Prostate gland (tissue), 2 donors: ENCODE results near the gene TARS3.

Experiments
- POLR2A ChIP-seq: fragments of 450-650 bp; IDR thresholded peaks from one replicate; pipeline ENCODE4 v1.6.1; 2016; ENCODE audit warnings: antibody characterized with exemption, mild to moderate bottlenecking
- TF ChIP-seq, protein P1 (sequence below), 4 experiments: fragments of 200-600 bp in 2 of 4; fragments of 450-650 bp in 2 of 4; sonication (generic) in 2 of 4; IDR thresholded peaks; 1 replicate in 3 of 4; 2 replicates in 1 of 4; pipeline ENCODE4 v1.5.1; 2016 to 2019; ENCODE audit warnings: antibody characterized with exemption in 4 of 4, mild to moderate bottlenecking in 2 of 4, moderate library complexity in 2 of 4

DNA sequence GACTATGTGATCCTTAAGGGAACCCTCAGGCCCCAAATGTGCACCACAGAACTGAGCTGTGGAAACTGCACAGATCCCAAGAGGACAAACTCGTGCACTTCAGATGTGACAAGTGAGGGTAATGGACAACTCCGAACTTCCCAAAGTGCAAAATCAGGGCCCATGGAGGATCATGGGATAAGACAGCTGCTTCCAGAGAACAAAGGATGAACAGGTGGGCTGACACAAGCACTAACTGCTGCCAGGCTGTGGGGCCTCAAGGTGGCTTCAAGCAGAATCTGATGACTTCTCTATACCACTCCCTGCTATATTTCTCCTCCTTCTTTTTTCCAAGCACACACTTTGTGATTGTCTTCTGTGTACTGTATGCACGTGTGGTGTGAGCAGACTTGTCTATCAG, 5.4 kb downstream of the TARS3 start:
- no peak for TF ChIP-seq POLR2A
- TF ChIP-seq, protein P1, sequence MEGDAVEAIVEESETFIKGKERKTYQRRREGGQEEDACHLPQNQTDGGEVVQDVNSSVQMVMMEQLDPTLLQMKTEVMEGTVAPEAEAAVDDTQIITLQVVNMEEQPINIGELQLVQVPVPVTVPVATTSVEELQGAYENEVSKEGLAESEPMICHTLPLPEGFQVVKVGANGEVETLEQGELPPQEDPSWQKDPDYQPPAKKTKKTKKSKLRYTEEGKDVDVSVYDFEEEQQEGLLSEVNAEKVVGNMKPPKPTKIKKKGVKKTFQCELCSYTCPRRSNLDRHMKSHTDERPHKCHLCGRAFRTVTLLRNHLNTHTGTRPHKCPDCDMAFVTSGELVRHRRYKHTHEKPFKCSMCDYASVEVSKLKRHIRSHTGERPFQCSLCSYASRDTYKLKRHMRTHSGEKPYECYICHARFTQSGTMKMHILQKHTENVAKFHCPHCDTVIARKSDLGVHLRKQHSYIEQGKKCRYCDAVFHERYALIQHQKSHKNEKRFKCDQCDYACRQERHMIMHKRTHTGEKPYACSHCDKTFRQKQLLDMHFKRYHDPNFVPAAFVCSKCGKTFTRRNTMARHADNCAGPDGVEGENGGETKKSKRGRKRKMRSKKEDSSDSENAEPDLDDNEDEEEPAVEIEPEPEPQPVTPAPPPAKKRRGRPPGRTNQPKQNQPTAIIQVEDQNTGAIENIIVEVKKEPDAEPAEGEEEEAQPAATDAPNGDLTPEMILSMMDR (IDR thresholded peaks at IDR 0.05): no peak
